Neuronal stem cell (in vitro differentiated cells): ENCODE measurements around the gene PPP2R5C.
"Not testable (repeated sequence)": the region's sequence is repeated elsewhere in the genome, so short reads cannot be mapped to it uniquely, and the experiment has no call there.

Experiments used
- DNase-seq: peaks from one replicate; pipeline ENCODE4 v3.0.0-alpha.2; 2013; ENCODE audit warnings: low spot score
- H2AFZ ChIP-seq: one replicate; pipeline ENCODE4 v1.6.1; 2013; ENCODE audit warnings: mild to moderate bottlenecking, low read length, inconsistent platforms
- H2AK5ac ChIP-seq: 2 replicates; pipeline ENCODE4 v1.6.1; 2013; ENCODE audit warnings: low read depth, mild to moderate bottlenecking, inconsistent platforms, low read length, moderate library complexity, mixed read lengths
- H2BK120ac ChIP-seq: 2 replicates; pipeline ENCODE4 v1.6.1; 2013; ENCODE audit warnings: low read depth, mild to moderate bottlenecking, inconsistent platforms, low read length, moderate library complexity, mixed read lengths
- H2BK12ac ChIP-seq: one replicate; pipeline ENCODE4 v1.6.1; 2013; ENCODE audit warnings: low read length, inconsistent platforms
- H2BK15ac ChIP-seq: 2 replicates; pipeline ENCODE4 v1.6.1; 2013; ENCODE audit warnings: mild to moderate bottlenecking, low read length, inconsistent platforms, mixed read lengths
- H2BK5ac ChIP-seq: one replicate; pipeline ENCODE4 v1.6.1; 2013; ENCODE audit warnings: inconsistent platforms, mild to moderate bottlenecking, low read length, moderate library complexity
- H3K14ac ChIP-seq: one replicate; pipeline ENCODE4 v1.6.1; 2013; ENCODE audit warnings: low read length, inconsistent platforms
- H3K18ac ChIP-seq: 2 replicates; pipeline ENCODE4 v1.6.1; 2013; ENCODE audit warnings: low read length, inconsistent platforms
- H3K23ac ChIP-seq: 2 replicates; pipeline ENCODE4 v1.6.1; 2013; ENCODE audit warnings: low read depth, mild to moderate bottlenecking, mixed read lengths, low read length, inconsistent platforms; ENCODE audit not compliant: poor library complexity
- H3K27ac ChIP-seq: replicated peaks from 3 replicates; pipeline ENCODE4 v1.5.1; 2013; ENCODE audit warnings: low read length, inconsistent platforms
- H3K27me3 ChIP-seq, 3 experiments: 2 replicates each; pipeline ENCODE4 v1.6.1; 2013; ENCODE audit warnings: low read length in 3 of 3, mild to moderate bottlenecking in 2 of 3, inconsistent platforms in 1 of 3, low read depth in 1 of 3, mixed read lengths in 1 of 3, moderate library complexity in 1 of 3; ENCODE audit not compliant: control insufficient read depth in 3 of 3, insufficient read depth in 3 of 3
- H3K36me3 ChIP-seq, 2 donors: replicated peaks in 1 of 2; 2 replicates each; pipeline ENCODE4 v1.6.1; 2013; ENCODE audit warnings: low read length in 2 of 2; ENCODE audit not compliant: control insufficient read depth in 2 of 2, insufficient read depth in 2 of 2
- H3K4ac ChIP-seq: 2 replicates; pipeline ENCODE4 v1.6.1; 2013; ENCODE audit warnings: inconsistent platforms, mild to moderate bottlenecking, low read length, moderate library complexity
- H3K4me1 ChIP-seq, 2 donors: 1 replicate in 1 of 2; 2 replicates in 1 of 2; pipeline ENCODE4 v1.6.1; 2013; ENCODE audit warnings: low read length in 2 of 2, low read depth in 1 of 2; ENCODE audit not compliant: control insufficient read depth in 2 of 2, insufficient read depth in 1 of 2
- H3K4me2 ChIP-seq: one replicate; pipeline ENCODE4 v1.6.1; 2013; ENCODE audit warnings: mild to moderate bottlenecking, low read length, inconsistent platforms; ENCODE audit not compliant: insufficient read depth, poor library complexity, severe bottlenecking
- H3K4me3 ChIP-seq, 2 donors: 2 replicates each; pipeline ENCODE4 v1.5.1; 2013; ENCODE audit warnings: low read length in 2 of 2, mild to moderate bottlenecking in 2 of 2, inconsistent platforms in 1 of 2, moderate library complexity in 1 of 2
- H3K79me1 ChIP-seq: one replicate; pipeline ENCODE4 v1.6.1; 2013; ENCODE audit warnings: low read depth, mild to moderate bottlenecking, inconsistent platforms, low read length, moderate library complexity
- H3K9ac ChIP-seq: one replicate; pipeline ENCODE4 v1.6.1; 2013; ENCODE audit warnings: mild to moderate bottlenecking, low read depth, low read length, inconsistent platforms; ENCODE audit not compliant: poor library complexity
- H3K9me3 ChIP-seq, 2 donors: replicated peaks in 1 of 2; 2 replicates each; pipeline versions ENCODE3 to v1.6.1; 2013; ENCODE audit warnings: low read length in 2 of 2, mild to moderate bottlenecking in 2 of 2, inconsistent platforms in 1 of 2, low read depth in 1 of 2, mixed read lengths in 1 of 2, moderate library complexity in 1 of 2; ENCODE audit not compliant: control insufficient read depth in 2 of 2, insufficient read depth in 1 of 2
- H4K8ac ChIP-seq: one replicate; pipeline ENCODE4 v1.6.1; 2013; ENCODE audit warnings: low read depth, mild to moderate bottlenecking, inconsistent platforms, low read length, moderate library complexity
- H4K91ac ChIP-seq: one replicate; pipeline ENCODE4 v1.6.1; 2013; ENCODE audit warnings: low read length, low read depth, mild to moderate bottlenecking, inconsistent platforms; ENCODE audit not compliant: poor library complexity
- WGBS, 2 donors: extraction: QIAGEN DNeasy Blood & Tissue Kit; methylation state at CpG; one replicate each; pipeline ENCODE4 v1.1.7; 2013; ENCODE audit warnings: missing lambda C conversion rate in 2 of 2, mixed read lengths in 1 of 2; ENCODE audit not compliant: insufficient read length in 2 of 2, insufficient replicate concordance in 1 of 2; ENCODE audit errors: extremely low coverage in 2 of 2; 5-methylcytosine and 5-hydroxymethylcytosine counted together

PPP2R5C gene

GRCh38 chr14:101743701-101744100 is 17.8 kb upstream of the PPP2R5C start:
- Histone ChIP-seq H3K4ac (no peak overlapping the region), H3K27me3 (no peaks in the 10 kb centered on the region), H3K4me3 (peak overlapping the region in 1 of 2 donors; percentile 19), H2BK5ac (no peak overlapping the region), H4K8ac (no peak overlapping the region), H2AFZ (no peak overlapping the region), H3K9me3 (peaks cover 5 to 10% of the 10 kb centered on the region in 2 donors), H3K27ac (no peak overlapping the region), H3K23ac (no peak overlapping the region), H3K79me1 (no peaks in the 10 kb centered on the region), H2BK12ac (no peak overlapping the region), H2AK5ac (no peak overlapping the region), H2BK15ac (no peak overlapping the region), H4K91ac (no peak overlapping the region), H3K14ac (no peak overlapping the region), H3K4me1 (no peaks in the 10 kb centered on the region), H3K9ac (no peak overlapping the region), H3K18ac (no peak overlapping the region), H2BK120ac (no peak overlapping the region), H3K4me2 (no peak overlapping the region), H3K36me3 (no peaks in the 10 kb centered on the region)
- no peak for DNase-seq
- no CpG with 5 or more reads among the region's 6 CpGs for WGBS, 2 donors

DNA sequence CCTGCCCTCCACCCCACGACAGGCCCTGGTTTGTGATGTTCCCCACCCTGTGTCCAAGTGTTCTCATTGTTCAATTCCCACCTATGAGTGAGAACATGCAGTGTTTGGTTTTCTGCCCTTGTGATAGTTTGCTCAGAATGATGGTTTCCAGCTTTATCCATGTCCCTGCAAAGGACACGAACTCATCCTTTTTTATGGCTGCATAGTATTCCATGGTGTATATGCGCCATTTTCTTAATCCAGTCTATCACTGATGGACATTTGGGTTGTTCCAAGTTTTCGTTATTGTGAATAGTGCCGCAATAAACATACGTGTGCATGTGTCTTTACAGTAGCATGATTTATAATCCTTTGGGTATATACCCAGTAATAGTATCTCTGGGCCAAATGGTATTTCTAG is 17.1 kb upstream of the PPP2R5C start:
- not testable (repeated sequence) for H3K27ac ChIP-seq, H4K91ac ChIP-seq, DNase-seq, H3K4me2 ChIP-seq, H3K4me1 ChIP-seq, H2AFZ ChIP-seq, H3K27me3 ChIP-seq, H3K79me1 ChIP-seq, H3K9ac ChIP-seq, H2BK5ac ChIP-seq, H3K4ac ChIP-seq, H3K14ac ChIP-seq, H4K8ac ChIP-seq, H3K23ac ChIP-seq, H3K4me3 ChIP-seq, H3K9me3 ChIP-seq, H2BK12ac ChIP-seq, H2BK15ac ChIP-seq, H2BK120ac ChIP-seq, H2AK5ac ChIP-seq, H3K36me3 ChIP-seq, H3K18ac ChIP-seq
- no CpG with 5 or more reads among the region's 6 CpGs for WGBS, 2 donors

- H3K9ac ChIP-seq, H2BK5ac ChIP-seq, H2BK15ac ChIP-seq, H3K14ac ChIP-seq, H3K4me1 ChIP-seq, H2BK12ac ChIP-seq, H3K4me3 ChIP-seq, H3K36me3 ChIP-seq, H3K27ac ChIP-seq, H2BK120ac ChIP-seq, H2AFZ ChIP-seq, H3K23ac ChIP-seq, H3K18ac ChIP-seq, H3K9me3 ChIP-seq, H3K4me2 ChIP-seq, H4K91ac ChIP-seq, H2AK5ac ChIP-seq, H3K4ac ChIP-seq, H3K79me1 ChIP-seq, H3K27me3 ChIP-seq, H4K8ac ChIP-seq, DNase-seq: not testable (repeated sequence)
- no CpG with 5 or more reads among the region's 5 CpGs for WGBS, 2 donors
These were observed 11.8 kb upstream of the PPP2R5C start for GRCh38 chr14:101749756-101750155.

DNA sequence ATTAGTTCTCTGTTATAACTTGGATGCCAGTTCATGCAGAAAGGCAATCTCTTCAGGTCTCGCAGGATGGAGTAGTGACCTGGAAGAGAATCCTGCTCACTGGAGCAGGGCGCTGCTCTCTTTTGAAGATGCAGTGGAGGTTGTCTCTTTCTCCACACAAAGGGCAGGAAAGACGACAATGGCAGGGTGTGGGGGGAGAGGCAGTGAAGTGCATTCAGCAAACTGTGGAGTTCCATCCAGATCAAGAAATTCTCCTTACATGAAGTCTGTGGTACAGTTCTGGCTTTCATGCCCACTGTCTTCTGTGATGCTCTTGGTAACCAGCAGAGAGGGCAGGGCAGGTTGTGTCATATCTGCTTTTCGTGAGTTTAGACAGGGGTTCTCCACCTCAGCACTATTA is 6.6 kb upstream of the PPP2R5C start:
- H3K4me2 ChIP-seq: no peak overlapping the region
- no peak for DNase-seq

More for the DNA sequence above, 6.6 kb upstream of the PPP2R5C start:
- H3K4me3 ChIP-seq: no peak overlapping the region
- no peak overlapping the region for H4K8ac ChIP-seq
- H2BK5ac ChIP-seq: no peak overlapping the region
- no peak overlapping the region for H2AFZ ChIP-seq
- H3K9ac ChIP-seq: no peak overlapping the region
- no peak overlapping the region for H2BK12ac ChIP-seq
- no peak overlapping the region for H3K14ac ChIP-seq
- no peak overlapping the region for H2AK5ac ChIP-seq
- H2BK15ac ChIP-seq: no peak overlapping the region
- no peaks in the 10 kb centered on the region for H3K79me1 ChIP-seq
- H3K27ac ChIP-seq: no peak overlapping the region
- H3K4me1 ChIP-seq: peaks cover 2 to 6% of the 10 kb centered on the region in 2 donors
- WGBS, 2 donors: no CpG with 5 or more reads among the region's 4 CpGs
- no peak overlapping the region for H2BK120ac ChIP-seq
- H4K91ac ChIP-seq: no peak overlapping the region
- H3K23ac ChIP-seq: no peak overlapping the region
- H3K9me3 ChIP-seq: peaks cover 0 to 4% of the 10 kb centered on the region in 2 donors
- H3K4ac ChIP-seq: no peak overlapping the region
- no peaks in the 10 kb centered on the region for H3K36me3 ChIP-seq
- H3K27me3 ChIP-seq: peaks cover 0 to 14% (median 0%) of the 10 kb centered on the region in 3 experiments
- no peak overlapping the region for H3K18ac ChIP-seq
